Cortex of kidney (tissue), 1 donor: Measurements from ENCODE around the gene ATP10B.

Experiments
- DNase-seq: peaks from one replicate; lab custom pipeline; 2025; lab: John Stamatoyannopoulos, UW

ATP10B gene

DNA sequence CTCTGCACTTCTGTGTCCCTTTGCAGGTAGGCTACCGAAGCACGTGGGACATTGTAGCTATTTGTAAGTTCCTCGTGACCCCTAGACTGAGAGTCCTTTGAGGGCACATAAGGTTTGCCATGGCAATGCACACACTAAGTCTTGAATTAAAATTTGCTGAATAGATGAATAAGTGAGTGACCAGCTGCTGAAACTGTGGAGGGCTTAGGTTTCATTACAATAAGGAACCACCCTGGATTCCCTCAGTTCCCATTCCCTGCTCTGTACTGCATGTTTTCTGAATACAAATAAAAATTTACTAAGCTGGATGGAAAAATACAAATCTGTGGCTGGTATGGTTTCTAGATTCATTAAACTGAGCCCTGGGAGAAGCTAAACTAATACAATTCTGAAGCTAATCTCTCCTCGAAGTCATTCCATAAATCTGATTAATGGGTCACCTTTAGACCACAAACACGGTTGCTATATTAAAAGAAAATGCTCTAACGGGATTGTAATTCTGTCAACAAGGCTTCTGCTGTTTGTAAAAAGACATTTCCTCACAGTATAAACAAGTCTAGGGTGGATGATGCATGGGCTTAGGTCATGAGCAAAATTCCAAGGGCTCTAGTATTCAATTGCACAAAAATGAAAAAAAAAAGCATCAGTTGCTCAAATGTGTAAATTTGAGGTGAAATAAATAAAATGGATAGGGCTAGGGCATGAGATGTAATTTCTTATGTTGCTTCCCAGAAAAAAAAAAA lies 172.3 kb downstream of the ATP10B start:
- no peak for DNase-seq

DNA sequence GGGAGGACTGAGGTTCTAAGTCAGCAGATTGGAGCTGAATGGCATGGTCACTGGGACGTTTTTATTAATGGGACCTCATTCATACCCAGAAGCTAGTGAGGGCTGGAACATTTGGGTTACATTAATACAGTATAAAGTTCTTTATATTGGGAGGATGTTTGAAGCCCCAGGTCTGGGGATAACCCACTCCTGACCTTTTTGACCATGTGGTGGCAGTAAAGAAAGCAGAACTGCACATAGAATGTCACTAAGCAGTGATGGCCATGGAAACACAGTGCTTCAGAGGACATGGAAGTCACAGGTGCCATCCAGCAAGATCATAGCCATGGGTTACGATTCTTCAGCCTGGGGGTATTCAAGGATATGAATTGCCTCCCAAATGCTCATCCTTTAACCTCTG lies 176.0 kb downstream of the ATP10B start:
- no peak for DNase-seq

DNA sequence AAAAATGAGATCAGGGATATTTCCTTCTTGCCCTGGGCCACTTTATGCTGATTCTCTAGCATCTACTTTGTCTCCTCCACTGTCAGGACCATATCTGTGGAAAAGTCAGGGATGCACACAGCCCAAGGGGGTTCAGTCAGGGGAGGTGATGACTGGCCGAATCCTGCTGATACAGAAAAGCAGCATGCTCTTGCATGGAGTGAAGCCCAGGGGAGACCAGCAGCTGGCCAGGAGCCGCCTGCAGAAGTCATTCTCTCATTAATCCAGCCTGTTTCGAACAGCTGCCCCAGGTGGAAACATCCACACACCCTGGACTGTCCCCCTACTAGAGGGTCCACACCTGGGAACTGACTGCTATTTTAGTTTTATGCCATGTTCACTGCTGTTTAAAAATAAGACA lies 177.1 kb downstream of the ATP10B start:
- no peak for DNase-seq

GRCh38 chr5:160672521-160672920 lies 179.5 kb downstream of the ATP10B start:
- no peak for DNase-seq

DNA sequence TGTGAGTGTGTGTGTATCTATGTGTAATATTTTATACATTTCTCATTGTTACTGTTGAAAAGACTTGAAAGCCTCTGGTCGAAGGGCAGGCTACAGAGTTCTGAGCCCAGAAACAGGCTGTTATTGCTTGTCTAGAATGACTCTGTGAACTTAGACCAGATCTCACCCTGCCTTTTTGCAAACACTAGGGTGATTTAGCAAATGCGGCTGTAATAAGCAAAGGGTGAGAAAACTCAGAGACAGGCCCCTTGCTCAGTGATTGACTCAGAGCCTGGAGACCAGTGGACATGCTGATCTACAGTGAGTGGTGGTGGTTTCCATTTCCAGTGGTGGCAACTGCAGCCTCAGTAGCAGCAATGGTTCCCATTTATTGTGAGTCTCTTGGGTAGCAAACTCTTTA lies 183.7 kb downstream of the ATP10B start:
- DNase-seq = no peak

DNA sequence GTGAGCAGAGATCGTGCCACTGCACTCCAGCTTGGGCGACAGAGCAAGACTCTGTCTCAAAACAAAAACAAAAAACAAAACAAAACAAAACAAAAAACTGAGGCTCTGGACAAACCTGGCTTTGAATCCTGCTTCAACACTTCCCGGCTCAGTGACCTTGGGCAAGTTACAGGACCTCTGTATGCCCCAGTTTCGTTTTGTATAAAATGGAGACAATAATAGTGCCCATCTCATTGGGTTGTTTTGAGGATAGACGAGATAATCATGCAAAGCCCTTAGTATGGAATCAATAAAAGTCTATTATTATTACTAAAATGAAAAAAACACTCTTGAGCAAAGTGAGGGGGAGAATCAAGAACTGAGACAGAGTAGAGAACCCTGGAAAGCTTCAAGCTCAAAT lies 184.9 kb downstream of the ATP10B start:
- DNase-seq = no peak

GRCh38 chr5:160665460-160665859 lies 186.6 kb downstream of the ATP10B start:
- no peak for DNase-seq

DNA sequence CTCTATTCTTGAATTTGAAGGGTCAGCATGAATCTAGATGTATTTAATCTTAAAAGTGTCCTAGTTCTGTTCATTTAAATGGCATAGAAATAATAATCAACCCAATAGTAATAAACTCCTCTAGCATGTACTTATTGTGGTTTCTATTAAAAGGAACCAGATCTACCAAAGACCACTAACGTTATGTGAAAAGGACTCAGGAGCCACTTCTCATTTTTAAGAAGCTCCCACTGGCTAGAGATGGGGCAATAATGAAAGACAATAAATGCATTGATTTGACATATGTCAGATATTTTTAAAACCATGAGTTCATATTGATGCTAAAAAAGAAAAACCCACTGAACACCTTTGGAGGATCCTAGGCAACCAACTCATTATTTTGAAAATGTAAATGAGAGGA lies 191.9 kb downstream of the ATP10B start:
- no peak for DNase-seq

GRCh38 chr5:160657622-160658458 lies 194.2 kb downstream of the ATP10B start:
- DNase-seq = no peak

DNA sequence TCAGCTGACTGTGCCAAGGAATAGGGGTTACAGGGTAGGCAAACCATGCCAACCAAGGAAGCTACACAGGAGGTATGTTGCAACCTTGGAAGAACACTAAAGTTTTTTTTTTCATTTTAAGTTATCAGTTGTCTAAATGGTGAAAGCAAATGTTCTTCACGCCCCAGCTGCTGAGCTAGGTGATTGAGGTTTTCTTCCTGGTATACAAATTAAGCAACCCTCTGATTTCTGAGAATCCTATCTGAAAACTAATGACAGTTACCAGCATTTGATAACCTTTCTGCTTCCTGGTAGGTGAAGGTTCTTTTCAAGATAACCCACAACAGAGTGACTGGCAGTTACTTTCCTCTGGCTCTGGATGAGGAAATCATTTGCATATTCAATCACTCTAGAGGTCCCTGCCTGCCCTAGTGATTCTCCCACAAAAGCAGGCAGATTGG lies 194.9 kb downstream of the ATP10B start:
- DNase-seq = no peak

DNA sequence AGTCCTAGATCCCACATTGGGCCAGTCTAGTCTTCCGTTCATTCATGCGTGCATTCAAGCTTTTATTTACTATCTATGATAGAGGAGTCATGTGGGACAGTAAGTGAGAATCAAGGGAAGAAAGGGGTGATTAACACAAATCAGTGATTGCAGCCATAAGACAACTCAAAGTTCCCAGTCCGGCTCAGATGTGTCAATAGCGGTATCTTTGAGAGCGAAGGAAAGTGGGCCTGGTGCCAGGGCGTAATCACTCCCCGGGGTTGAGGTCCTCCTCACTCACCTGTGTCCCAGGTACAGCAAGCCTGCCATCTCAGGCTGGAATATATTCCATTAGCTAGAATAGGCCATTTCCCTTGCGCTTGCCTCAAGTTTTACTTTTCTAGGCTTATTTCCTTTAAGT lies 196.3 kb downstream of the ATP10B start:
- DNase-seq = no peak

GRCh38 chr5:160651692-160652645 lies 200.0 kb downstream of the ATP10B start:
- DNase-seq = no peak

- DNase-seq = no peak
Observed at GRCh38 chr5:160649304-160649703, 202.7 kb downstream of the ATP10B start.

GRCh38 chr5:160646033-160646432 lies 206.0 kb downstream of the ATP10B start:
- no peak for DNase-seq

- no peak for DNase-seq
Observed at GRCh38 chr5:160643616-160644240, 208.3 kb downstream of the ATP10B start.

DNA sequence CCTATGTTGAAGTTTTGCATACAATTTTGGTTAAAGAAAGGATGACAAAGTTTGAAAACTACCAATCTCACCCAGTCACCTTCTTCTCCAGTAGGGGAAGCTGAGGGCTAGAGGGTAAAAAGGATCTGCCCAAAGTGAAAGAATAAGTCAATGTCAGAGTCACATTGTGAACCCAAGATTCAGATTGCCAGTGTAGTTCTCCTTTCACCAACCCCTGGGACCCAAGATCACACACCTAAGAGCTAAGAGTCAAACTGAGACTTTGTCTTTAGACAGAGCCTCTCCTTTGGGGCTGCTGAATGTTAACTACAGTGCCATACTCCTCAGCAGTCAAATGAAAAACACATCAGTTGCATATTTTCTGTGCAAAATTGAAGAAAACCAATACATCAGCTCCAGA lies 210.6 kb downstream of the ATP10B start:
- no peak for DNase-seq

DNA sequence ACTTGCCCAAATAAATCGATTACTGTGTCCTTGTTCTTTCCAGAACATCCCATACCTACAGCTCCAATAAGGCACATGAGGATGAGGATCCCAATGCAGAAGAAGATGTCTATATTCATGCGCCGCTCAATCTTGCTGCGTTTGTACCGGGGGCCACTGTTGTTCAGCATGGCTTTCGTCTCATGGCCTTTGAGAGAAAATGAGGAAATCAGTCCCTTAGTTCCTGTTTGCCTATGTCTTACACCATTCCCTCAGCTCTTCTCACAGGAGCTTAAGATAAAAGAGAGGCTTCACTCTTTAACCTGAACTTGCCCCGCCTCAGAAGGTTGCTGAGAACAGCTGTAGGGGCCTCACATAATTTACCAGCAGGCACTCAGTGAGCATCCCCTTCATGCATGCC lies 211.6 kb downstream of the ATP10B start:
- no peak for DNase-seq

- no peak for DNase-seq
Observed at GRCh38 chr5:160638161-160638742, 213.8 kb downstream of the ATP10B start.

DNA sequence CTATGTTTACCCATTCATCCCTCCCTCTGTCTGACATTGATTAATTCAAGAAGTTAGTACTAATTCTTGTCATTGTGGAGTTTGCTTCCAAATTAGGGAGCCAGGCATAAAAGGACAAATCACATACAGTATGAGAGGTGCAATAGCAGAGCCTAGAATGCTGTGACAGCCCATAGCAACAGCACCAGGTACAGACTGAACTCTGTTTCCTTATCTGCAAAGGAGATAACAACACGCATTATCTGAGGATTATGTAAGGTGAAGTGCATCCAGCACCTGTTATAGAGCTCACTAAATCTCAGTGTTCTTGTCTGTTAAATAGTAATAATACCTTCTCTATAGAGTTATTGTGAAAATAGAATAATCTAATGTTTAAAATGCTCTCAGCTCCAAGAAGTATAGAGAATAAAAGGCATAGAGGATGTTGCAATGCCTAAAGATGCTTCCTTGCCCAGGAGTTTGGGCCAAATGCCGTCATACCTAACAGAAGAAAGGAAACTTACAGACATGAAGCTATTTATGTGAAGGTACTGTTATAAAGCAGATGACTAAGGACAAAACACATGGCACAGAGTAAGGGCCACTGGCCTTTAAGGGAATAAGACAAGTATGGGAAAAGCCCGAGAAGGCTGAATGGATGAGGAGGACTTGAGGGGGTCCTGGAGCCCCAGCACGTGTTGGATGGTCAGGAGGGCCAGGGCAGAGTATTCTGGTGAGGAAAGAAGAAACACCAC lies 214.5 kb downstream of the ATP10B start:
- DNase-seq = no peak

DNA sequence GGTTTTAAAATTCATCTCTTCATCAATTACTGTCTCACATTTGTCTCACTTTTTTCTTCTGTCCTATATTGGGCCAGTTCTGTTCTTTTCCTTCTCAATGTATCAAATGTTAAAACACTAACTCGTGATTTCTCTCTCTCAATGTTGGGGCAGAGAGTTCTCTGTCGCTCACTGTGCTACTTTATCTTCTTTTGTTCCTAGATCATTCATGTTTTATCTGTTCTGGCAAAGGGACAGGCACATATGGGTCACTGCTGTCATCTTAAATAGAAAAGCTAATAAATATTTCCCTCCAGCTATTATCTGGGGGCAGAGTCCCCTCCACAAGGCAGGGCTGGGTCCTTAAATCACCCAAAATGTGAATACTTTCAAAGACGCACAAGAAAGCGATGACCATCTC lies 216.3 kb downstream of the ATP10B start:
- DNase-seq = no peak

DNA sequence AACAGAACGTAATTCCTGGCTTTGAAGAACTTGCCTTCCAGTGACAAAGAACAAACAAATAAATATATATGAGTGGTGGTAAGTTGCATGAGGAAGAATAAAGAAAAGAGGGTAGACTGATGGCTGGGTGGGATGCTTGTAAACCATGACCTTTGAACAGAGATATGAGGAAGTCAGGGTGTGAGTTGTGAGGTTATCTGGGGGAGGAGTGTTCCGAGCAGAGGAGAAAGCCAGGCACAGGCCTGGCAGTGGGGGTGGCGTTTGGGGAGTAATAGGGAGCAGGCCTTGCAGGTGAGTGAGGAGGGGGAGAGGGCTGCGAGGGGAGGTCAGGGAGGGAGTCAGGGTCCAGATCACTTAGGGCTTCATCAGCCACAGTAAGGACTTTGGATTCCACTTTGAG lies 217.0 kb downstream of the ATP10B start:
- DNase-seq = no peak
